ENCODE data around the gene MAFB.

Gene MAFB

GRCh38 chr20:40715491-40715890 lies 26.5 kb upstream of the MAFB start:
- POLR2A ChIA-PET, result no interaction called here
- CTCF ChIA-PET, result no interaction called here
- DNase-seq (ENCODE audit: low read depth, low spot score), result no peak
- TF ChIP-seq CTCF (IDR thresholded peaks at IDR 0.05; ENCODE audit: insufficient read depth, low read length, missing control alignments), result no peak
- no peak overlapping the region for H3K4me3 ChIP-seq (ENCODE audit: low read depth, low read length)

GRCh38 chr20:40714916-40715315 lies 25.9 kb upstream of the MAFB start:
- ChIA-PET POLR2A (no interaction called here), CTCF (no interaction called here)
- H3K4me3 ChIP-seq (ENCODE audit: low read depth, low read length), result no peak overlapping the region
- no peak for DNase-seq (ENCODE audit: low read depth, low spot score)
- no peak for TF ChIP-seq CTCF (IDR thresholded peaks at IDR 0.05; ENCODE audit: insufficient read depth, low read length, missing control alignments)

DNA sequence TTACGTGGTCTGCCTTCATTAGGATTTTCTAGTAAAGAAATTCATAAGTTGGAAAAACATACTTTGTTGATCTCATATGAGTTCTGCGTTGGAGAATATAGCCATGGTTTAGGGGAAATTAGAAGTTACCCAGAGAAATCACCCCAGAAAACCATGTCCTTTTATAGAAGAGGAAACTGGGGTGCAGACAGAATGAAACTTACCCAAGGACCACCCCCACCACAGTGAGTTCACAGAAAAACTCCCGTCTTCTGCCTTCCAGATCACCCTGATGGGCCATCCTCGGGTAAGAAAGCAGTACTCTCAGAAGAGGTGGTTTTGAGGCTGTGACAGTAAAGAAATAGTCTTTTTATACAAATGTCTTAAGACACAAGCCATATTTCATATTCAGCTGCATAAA lies 25.1 kb upstream of the MAFB start:
- no peak for TF ChIP-seq CTCF (IDR thresholded peaks at IDR 0.05; ENCODE audit: insufficient read depth, low read length, missing control alignments)
- CTCF ChIA-PET, result no interaction called here
- POLR2A ChIA-PET, result no interaction called here
- no peak for DNase-seq (ENCODE audit: low read depth, low spot score)
- no peak overlapping the region for H3K4me3 ChIP-seq (ENCODE audit: low read depth, low read length)

GRCh38 chr20:40713508-40713907 lies 24.5 kb upstream of the MAFB start:
- CTCF ChIA-PET, result no interaction called here

DNA sequence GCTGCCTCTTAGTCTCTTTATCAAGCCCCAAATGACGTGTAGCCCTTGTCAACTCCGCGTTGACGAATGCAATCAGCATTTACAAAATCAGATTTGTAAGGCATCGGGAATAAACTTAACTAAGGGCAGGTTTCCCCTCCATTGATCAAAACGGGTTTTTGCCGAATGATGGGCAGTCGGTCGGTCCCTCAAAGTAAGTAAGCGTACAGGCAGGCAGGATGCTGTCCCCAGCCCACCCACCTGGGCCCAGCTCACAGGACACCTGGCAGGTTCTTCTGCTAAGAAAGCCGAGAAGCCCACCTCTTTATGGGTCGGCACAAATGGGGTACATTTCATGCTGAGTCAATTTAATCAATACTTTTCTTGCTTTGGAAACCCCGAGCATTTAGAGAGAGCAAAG lies 22.0 kb upstream of the MAFB start:
- no peak for TF ChIP-seq CTCF (IDR thresholded peaks at IDR 0.05; ENCODE audit: insufficient read depth, low read length, missing control alignments)
- CTCF ChIA-PET, result interaction anchor here (1.0 kb wide), 1 partner anchor 22 kb away, joined by 3 read pairs; the partner anchor contains the start of gene MAFB
- H3K4me3 ChIP-seq (ENCODE audit: low read depth, low read length), result no peak overlapping the region
- POLR2A ChIA-PET, result no interaction called here
- DNase-seq (ENCODE audit: low read depth, low spot score), result no peak

More at GRCh38 chr20:40713508-40713907, 24.5 kb upstream of the MAFB start:
- POLR2A ChIA-PET, result no interaction called here
- DNase-seq (ENCODE audit: low read depth, low spot score), result no peak
- TF ChIP-seq CTCF (IDR thresholded peaks at IDR 0.05; ENCODE audit: insufficient read depth, low read length, missing control alignments), result no peak
- no peak overlapping the region for H3K4me3 ChIP-seq (ENCODE audit: low read depth, low read length)

- POLR2A ChIA-PET, result no interaction called here
- CTCF ChIA-PET, result interaction anchor here (1.0 kb wide), 1 partner anchor 21 kb away, joined by 3 read pairs; the partner anchor contains the start of gene MAFB
- TF ChIP-seq CTCF (IDR thresholded peaks at IDR 0.05; ENCODE audit: insufficient read depth, low read length, missing control alignments), result no peak
- no peak overlapping the region for H3K4me3 ChIP-seq (ENCODE audit: low read depth, low read length)
- no peak for DNase-seq (ENCODE audit: low read depth, low spot score)
These were observed 21.6 kb upstream of the MAFB start for GRCh38 chr20:40710603-40711002.
